Keratinocyte (primary cell): ENCODE results near the gene LRRN4.

Experiments used
- EZH2 ChIP-seq: IDR thresholded peaks from one replicate; pipeline ENCODE4 v1.6.1; 2012; ENCODE audit warnings: inconsistent platforms, mild to moderate bottlenecking, low read length, moderate library complexity
- TF ChIP-seq, protein P1 (sequence below), 3 experiments: IDR thresholded peaks in 1 of 3; conservative IDR thresholded peaks in 1 of 3; optimal IDR thresholded peaks in 1 of 3; 2 replicates in 2 of 3; 3 replicates in 1 of 3; pipeline versions ENCODE3 to v1.5.1; 2011; ENCODE audit warnings: low read length in 3 of 3, mild to moderate bottlenecking in 3 of 3, moderate library complexity in 2 of 3, control low read depth in 1 of 3, inconsistent platforms in 1 of 3; ENCODE audit not compliant: insufficient read depth in 2 of 3; ENCODE audit errors: extremely low read depth in 1 of 3

DNA sequence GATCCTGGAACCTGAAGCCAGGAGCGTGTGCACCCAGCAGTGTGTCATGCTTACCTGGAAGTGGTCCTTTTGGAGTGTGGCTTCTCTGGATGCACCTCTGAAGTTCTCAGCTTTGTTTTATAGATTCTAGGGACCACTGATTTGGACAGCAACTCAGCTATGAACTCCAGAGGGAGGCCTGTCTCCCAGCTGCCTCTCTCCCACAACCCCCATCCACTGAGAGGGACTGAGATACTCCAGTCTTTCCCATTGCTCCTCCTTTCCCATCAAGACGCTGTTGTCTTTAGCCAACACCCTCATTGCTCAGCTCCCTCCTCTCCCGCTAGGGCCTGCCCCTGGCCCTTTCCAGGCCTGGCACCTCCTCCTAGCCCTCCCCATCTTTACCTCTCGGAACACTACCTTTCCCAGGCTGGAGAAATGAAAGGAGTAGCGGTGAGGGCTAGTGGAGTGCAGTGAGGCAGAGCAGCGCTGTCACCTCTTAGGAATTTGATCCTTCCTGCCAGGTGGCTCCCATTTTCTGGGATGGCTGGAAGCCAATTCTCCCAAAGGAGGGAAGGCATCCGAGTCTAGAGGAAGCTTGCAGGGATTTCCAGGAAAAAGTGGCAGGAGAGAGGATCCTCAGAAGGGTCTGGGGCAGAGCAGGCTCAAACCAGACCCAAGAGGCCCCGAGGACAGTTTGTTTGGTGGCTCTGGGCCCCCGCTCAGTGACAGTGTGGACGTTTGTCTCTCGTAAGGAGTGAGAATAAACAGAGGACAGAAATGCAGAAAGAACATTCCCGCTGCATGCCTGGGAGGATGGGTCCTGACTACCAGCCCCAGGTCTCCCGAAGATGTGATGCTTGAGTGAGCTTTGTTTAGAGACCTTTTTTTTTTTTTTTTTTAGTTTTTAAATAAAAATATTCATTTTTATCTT is at the start of gene LRRN4:
- TF ChIP-seq, protein P1, sequence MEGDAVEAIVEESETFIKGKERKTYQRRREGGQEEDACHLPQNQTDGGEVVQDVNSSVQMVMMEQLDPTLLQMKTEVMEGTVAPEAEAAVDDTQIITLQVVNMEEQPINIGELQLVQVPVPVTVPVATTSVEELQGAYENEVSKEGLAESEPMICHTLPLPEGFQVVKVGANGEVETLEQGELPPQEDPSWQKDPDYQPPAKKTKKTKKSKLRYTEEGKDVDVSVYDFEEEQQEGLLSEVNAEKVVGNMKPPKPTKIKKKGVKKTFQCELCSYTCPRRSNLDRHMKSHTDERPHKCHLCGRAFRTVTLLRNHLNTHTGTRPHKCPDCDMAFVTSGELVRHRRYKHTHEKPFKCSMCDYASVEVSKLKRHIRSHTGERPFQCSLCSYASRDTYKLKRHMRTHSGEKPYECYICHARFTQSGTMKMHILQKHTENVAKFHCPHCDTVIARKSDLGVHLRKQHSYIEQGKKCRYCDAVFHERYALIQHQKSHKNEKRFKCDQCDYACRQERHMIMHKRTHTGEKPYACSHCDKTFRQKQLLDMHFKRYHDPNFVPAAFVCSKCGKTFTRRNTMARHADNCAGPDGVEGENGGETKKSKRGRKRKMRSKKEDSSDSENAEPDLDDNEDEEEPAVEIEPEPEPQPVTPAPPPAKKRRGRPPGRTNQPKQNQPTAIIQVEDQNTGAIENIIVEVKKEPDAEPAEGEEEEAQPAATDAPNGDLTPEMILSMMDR (optimal IDR thresholded peaks at IDR 0.05 in 1 of 3, IDR thresholded peaks at IDR 0.05 in 1 of 3, conservative IDR thresholded peaks at IDR 0.05 in 1 of 3; ENCODE audit: extremely low read depth in 1 of 3, insufficient read depth in 2 of 3, low read length in 3 of 3), result no peak
- TF ChIP-seq EZH2, result no peak
